ENCODE results near the gene CCN5. TPM values are rescaled to one million over a fixed set of nuclear protein-coding genes. Genes with fewer than 3 reads are reported as not detected.
"Not testable (repeated sequence)": the region's sequence is repeated elsewhere in the genome, so short reads cannot be mapped to it uniquely, and the experiment has no call there.

Gene CCN5
- total RNA-seq, 1 experiment from 2014 or later: 0.77 TPM

DNA sequence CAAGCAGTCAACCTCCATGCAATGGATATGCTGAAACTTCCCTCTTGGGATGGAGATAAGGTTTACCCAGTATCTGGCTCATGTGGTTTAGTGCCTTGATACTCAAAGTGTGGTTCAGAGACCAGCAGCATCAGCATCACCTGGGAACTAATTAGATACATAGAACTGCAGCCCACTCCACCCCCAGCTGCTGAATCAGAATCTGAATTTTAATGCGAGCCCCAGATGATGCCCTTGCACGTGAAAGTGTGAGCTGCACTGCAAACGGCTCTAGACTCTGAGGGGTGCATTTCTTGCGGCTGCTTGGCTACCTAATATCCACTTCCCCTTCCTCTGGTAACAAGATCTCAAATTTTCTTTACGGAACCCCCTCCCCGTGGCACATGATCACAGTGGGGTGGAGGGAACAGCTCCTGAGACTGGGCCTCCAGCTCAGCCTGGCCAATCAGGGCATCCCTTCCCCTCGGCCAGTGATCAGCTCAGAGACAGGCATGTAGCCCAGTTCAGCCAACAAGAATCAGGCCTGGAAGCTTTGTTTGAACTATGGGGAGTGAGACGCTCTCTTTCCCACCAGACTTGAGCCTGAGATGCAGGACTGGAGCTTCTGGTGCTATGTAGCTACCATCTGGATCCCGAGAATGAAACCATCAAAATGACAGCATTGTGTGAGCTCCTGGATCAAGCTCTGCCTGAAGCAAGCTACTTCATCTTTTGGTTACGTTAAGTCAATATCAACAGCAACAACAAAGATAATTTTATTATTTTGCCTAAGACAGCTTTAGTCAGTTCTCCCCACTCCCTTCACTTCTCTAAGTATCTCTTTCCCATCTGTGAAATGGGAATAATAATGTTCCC is 43.3 kb downstream of the CCN5 start:
- DNase-seq (ENCODE audit: low spot score): no peak

DNA sequence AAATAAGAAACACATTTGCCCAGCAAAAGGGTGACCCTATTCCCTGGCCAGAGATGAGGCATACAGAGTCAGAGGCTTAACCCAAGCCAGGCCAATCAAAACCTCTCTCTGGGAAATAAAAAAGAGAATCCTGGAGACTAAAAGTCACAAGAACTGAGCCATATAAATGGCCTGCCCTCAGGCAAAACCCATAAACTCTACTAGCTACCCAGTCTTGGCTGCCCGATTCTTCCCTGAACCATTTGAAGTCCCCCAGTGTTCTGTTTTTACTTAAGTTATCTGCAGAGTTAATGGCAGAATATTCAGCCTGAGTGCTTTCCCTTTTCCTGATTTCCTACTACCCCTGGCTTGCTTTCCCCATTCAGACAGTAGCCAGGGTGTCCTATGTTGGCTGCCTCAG is 44.4 kb downstream of the CCN5 start:
- DNase-seq (ENCODE audit: low spot score): no peak

DNA sequence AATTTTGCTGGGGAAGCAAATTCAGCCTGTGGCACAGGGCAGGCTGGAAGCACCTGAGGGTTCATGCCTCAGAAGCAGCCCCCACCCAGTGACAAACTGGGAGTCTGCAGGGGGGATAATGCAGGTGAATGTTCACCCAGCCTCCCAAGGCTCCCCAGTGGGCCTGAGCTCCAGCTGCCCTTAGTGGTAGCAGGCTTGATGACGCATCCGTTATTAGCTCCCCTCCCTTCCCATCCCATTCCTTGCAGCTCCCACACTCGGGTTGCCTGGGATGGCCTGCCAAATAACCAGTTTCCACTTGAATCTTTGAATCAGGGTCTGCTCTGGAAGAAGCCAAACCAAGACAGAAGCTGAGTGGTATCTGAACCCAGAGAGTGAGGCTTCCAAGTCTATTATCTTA is 46.3 kb downstream of the CCN5 start:
- DNase-seq (ENCODE audit: low spot score): no peak

DNA sequence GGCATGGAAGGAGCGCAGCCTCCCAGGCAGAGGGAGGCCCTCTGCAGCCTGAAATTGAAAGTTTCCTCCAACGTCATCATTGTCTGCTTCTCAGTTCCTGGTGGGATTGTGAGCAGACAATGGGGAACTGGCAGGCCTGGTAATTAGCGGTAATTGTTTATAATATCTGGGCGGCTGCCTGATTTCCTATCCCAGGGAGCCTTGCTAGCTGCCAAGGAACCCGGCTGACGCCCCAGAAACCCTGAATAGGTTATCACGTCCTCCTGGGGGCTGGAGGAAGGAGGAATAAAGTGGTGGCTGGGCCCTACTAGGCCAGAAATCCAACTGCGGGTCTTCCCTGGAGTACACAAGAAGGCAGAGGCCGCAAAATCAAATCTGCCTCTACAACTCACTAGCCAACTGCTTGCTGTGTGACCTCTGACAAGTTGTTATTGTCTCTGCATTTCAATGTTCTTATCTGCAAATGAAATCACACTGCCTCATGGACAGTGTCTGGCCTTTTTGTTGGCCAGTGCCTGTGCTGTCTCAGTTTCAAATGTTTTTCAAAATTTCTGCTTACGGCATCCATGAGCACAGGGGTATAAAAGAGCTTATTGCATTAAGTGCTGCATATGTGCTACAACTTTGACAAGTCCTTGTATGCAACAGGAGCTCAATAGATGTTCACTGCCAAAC is 47.4 kb downstream of the CCN5 start:
- DNase-seq (ENCODE audit: low spot score): no peak

DNA sequence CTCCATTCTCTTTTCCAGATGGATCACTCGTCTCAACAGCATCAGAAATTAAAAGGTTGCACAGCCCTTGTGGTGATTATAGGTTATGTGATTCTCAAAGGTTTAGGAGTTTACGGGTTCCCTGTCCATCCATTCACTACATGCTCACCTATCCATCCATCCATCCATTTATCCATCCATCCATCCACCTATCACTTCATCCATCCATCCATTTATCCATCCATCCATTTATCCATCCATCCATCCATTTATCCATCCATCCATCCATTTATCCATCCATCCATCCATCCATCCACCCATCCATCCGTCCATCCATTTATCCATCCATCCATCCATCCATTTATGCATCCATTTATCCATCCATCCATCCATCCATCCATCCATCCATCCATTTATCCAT is 48.6 kb downstream of the CCN5 start:
- DNase-seq (ENCODE audit: low spot score): not testable (repeated sequence)

DNA sequence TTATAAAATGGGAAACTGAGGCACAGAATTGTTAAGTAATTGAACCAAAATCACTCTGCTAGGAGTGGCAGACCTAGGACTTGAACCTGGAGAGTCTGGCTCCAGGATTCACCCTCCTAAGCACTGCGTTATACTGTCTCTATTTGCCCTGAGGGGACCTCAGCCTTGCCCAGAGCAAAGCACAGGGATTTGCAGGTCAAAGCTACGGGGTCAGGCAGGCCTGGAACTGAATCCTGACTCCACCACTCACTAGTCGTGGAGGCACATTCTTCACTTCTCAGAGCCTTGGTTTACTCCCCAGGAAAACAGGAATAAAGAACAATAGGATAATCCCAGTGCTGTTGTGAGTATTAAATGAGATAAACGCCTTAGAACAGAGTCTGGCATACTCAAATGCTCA is 49.9 kb downstream of the CCN5 start:
- DNase-seq (ENCODE audit: low spot score): no peak

DNA sequence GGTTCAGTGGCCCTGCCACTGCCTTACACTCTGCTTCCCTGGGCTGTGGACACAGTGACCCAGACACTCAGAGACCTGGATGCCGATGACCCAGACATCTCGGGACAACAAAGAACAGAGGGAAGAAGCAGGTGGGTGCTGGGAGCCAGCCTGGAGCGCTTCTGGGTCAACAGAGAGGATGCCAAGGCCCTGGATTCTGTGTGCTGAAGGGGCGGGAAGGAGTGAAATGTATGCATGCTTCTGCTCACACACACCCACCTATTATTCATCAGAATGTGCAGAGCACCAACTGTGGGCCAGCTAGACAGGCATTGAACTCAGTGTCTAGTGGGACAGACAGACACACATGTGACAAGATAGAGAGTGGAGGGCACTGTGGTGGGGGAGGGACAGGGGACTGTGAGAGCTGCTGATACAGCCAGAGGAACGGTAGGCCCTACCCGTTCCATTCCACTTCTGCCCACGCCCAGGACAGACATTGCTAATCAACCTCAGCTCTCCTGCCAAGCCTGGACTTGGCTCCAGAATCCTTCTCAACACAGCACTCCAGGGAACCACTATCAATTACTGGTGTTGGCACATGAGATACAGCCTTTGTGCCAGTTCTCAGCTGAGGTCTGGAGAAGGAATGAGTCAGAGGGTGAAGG is 50.7 kb downstream of the CCN5 start:
- peak; percentile 60 for DNase-seq (ENCODE audit: low spot score)

DNA sequence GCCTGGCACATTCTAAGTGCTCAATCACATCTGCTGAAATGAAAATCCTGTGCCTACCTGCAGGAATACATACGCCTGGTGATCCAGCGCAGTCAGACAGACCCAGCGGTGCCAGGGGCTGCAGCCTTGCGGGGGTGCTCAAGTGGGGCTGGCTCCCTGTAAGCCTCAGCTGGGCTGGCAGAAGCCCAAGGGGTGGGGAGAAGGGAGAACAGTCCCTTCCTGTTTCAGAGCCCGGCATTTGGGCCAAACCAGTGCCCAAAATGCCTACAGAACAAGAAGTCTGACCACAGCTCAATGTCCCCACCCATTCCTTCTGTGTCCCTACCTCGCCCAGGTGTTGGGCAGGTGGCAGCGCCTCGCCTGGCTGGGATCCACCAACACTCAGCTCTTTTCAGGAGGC is 53.1 kb downstream of the CCN5 start:
- no peak for DNase-seq (ENCODE audit: low spot score)

DNA sequence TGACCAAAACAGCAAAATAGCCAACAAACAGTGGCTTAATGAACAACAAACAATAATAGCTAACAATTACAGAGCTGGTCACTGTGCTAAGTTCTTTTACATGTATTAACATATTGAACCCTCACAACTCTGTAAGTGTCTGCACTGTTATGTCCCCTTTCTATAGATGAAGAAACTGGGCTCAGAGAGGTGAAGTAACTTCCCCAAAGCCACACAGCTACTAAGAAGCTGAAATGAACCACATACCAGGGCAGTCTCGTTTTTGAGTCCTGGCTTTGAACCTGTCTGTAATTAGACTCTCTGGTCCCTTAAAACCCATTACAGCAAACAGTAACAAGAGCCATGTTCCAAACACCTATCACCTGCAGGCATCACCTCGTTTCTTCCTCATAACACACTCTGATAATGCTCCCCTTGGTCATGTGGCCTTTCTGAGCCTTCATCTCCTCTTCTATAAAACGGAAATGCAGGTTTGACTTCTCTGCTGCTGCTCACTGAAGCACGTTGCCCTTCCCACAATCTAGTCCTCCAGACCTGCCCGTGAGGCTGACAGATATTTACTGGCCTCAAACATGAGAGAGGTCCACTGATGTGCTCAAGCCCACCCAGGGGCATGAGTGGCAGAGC is 53.8 kb downstream of the CCN5 start:
- no peak for DNase-seq (ENCODE audit: low spot score)

DNA sequence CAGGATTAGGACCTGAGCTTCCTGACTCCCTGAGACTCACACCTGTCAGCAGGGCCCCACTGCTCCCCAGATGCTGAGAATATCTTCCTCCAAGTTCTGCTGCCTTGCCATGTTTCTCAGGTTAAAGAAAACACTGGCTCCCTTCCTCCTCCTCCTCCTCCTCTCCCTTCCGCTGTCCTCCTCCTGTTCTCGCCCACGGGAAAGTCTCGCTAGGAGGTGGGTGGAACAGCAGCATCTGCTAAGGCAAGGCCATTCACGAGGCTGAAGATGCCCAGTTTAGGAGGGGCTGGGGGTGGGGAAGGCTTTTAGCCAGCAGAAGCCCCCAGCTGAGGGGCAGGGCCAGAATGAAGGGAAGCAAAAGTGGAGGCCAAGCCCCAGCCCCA is 54.3 kb downstream of the CCN5 start:
- DNase-seq (ENCODE audit: low spot score): no peak

DNA sequence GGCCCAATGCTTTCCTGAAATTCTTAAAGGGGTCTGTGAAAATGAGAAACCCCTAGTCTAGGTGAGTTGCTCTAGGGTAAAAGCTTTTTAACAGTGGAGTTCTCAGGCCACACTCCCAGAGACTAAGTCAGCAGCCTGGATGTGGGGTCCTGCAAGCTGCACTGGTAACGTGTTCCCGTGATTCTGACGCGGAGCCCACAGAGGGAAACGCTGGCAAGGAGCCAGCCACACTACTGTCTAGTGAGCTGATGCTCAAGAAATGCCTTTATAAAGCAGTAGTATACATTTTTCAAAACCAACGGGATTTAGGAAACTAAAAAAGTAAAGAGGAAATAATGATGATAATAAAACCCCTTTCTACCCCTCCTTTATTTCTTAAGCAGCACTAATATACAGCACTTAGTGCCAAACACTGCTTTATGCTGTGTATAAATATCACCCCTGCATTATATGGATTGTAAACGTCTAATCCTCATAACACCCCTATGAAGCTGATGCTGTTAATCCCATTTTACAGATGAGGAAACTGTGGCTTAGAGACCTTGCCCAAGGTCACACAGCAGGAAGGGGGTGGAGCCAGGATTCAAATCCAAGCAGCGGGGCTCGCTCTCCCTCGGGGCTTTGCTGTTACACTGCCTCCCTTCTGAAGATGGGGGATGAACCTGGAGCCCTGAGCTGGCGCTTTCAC is 55.5 kb downstream of the CCN5 start:
- DNase-seq (ENCODE audit: low spot score): no peak

DNA sequence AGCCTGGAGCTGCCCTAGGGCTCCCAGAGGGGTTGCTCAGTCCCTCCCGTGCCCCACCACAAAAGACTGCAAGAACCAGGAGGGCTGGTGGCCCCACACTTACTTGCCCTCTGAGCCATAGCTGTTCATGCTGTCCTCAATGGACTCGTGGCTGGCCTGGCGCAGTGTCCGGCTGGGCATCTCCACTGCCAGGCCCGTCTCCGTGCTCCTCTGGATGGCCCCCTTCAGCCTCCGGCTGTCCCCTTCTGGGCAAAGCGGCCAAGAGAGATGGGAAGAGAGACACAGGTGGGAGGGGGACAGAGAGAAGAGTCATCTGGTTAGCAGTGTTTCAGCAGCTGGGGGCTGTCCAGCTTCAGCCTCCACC is 56.0 kb downstream of the CCN5 start:
- no peak for DNase-seq (ENCODE audit: low spot score)

DNA sequence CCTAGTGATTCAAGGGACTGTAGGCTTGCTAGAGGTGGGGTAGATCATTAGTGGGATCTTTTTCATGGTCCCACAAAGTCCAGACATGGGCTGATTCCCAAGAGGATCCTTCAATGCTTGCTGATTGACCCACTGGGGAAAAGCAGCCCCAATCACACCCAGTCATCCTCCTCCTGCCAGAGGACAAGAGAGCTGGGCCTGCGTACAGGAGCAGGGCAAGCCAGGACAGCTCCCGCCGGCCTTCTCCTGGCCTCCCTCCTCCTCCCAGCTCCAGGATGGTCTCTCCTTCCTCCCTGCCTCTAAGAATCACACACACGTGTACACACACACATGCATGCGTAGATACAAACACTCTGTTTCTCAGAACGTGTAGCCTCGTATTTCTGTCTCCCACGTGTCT is 57.5 kb downstream of the CCN5 start:
- DNase-seq (ENCODE audit: low spot score): no peak

DNA sequence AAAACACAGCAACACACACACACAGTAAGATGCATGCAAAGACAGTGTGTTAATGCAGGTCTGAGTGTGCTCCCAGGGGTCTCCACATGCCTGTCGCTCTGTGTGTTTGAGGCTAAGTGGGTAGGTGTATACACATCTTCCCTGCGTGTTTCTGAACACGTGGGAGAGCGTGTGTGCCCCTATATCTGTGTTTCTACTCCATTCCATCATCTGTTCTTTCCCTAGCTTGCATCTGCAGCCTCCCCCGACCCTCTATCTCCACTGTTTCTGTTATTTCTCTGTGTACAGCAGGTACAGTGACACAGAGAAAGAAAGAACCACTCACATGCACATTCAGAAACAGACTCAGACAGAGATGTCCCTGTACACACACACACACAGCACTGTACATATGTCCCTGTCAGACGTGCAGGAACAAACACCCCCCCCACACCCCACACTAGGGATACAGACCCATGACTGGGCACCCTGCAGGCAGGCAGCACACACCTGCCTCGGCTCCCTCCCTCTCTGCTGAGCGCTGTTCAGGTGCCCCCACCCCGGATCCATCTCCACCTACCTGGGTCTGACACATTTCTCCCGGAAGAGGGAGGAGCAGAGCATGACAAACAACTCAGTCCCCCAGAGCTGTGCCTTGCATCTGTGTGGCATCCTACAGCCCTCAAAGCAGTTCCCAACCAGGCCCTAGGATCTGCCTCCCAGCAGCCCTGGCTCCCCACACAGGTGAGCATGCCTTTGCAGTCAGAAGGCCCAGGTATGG is 58.1 kb downstream of the CCN5 start:
- DNase-seq (ENCODE audit: low spot score): no peak

DNA sequence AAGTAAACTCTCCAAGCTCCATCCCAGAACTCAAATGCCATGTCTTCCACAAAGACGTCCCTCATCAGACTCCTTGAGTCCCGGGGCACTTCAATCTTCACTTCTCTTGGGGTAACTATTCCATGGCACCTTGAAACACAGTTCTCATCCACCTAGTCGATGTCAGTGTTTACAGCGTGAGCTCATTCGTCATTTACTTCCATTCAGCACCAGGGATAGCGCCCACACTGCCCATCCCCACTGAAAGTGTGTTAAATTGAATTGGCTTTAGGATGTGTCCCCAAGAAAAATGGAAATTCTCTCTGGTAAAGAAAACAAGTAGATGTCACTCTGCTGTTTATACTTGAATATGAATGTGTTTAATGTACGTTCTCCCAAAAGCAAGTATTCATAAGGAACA is 61.8 kb downstream of the CCN5 start:
- DNase-seq (ENCODE audit: low spot score): no peak

Other genes with a start within 250 kb of the CCN5 start
- gene TTPAL, start 239.5 kb upstream of the CCN5 start, total RNA-seq (2014; rRNA removed; shearing (Covaris generic)): 8.8 and 11.2 TPM in 2 replicates
- gene SERINC3, start 193.3 kb upstream of the CCN5 start, total RNA-seq (2014; rRNA removed; shearing (Covaris generic)): 46.4 and 82.7 TPM in 2 replicates
- gene PKIG, start 132.8 kb upstream of the CCN5 start, total RNA-seq (2014; rRNA removed; shearing (Covaris generic)): 73.8 and 77.3 TPM in 2 replicates
- gene ADA, start 63.7 kb upstream of the CCN5 start, total RNA-seq (2014; rRNA removed; shearing (Covaris generic)): 7.9 and 11.3 TPM in 2 replicates
- gene KCNK15, start 30.5 kb downstream of the CCN5 start, total RNA-seq (2014; rRNA removed; shearing (Covaris generic)): 0.06 TPM in 1 of 2 replicates, not detected in the other
- gene RIMS4, start 95.2 kb downstream of the CCN5 start, total RNA-seq (2014; rRNA removed; shearing (Covaris generic)): 3.2 and 4.1 TPM in 2 replicates
- 51.6 and 73.7 TPM in 2 replicates for gene YWHAB, start 170.3 kb downstream of the CCN5 start, total RNA-seq (2014; rRNA removed; shearing (Covaris generic))
- gene PABPC1L, start 194.7 kb downstream of the CCN5 start, total RNA-seq (2014; rRNA removed; shearing (Covaris generic)): 1.4 and 3.5 TPM in 2 replicates
- gene TOMM34, start 245.0 kb downstream of the CCN5 start, total RNA-seq (2014; rRNA removed; shearing (Covaris generic)): 39.7 and 41.5 TPM in 2 replicates